RWPE2 (cell line): ENCODE measurements around the gene UBL3.

Experiments
- ATAC-seq: fragments of 200-7000 bp; cut with Tn5 transposase; 3 replicates; pipeline ENCODE4 v1.9.1; 2021; ENCODE audit warnings: low read depth
- DNase-seq: peaks from one replicate; pipeline ENCODE4 v3.0.0-alpha.2; 2020; ENCODE audit warnings: low spot score
- H3K27ac ChIP-seq: fragments of 450-650 bp; 2 replicates; pipeline ENCODE4 v1.5.1; 2017; ENCODE audit warnings: mild to moderate bottlenecking; ENCODE audit not compliant: poor library complexity, severe bottlenecking
- H3K27me3 ChIP-seq: fragments of 250-450 bp; sonication (Bioruptor Pico); 2 replicates; pipeline ENCODE4 v1.5.1; 2021; ENCODE audit warnings: mild to moderate bottlenecking, moderate library complexity; ENCODE audit not compliant: insufficient read depth, poor library complexity, severe bottlenecking
- H3K36me3 ChIP-seq: fragments of 250-450 bp; sonication (Bioruptor Pico); 2 replicates; pipeline ENCODE4 v1.5.1; 2020; ENCODE audit warnings: low read depth, mild to moderate bottlenecking, moderate library complexity
- H3K4me1 ChIP-seq: fragments of 250-450 bp; sonication (Bioruptor Pico); 2 replicates; pipeline ENCODE4 v1.5.1; 2021; ENCODE audit warnings: mild to moderate bottlenecking, moderate library complexity; ENCODE audit not compliant: insufficient read depth, poor library complexity, severe bottlenecking
- H3K4me3 ChIP-seq: fragments of 250-450 bp; sonication (Bioruptor Pico); 2 replicates; pipeline ENCODE4 v1.5.1; 2021; ENCODE audit warnings: mild to moderate bottlenecking, moderate library complexity; ENCODE audit not compliant: severe bottlenecking
- H3K9me3 ChIP-seq: fragments of 250-450 bp; sonication (Bioruptor Pico); 2 replicates; pipeline ENCODE4 v1.5.1; 2021; ENCODE audit warnings: mild to moderate bottlenecking, moderate library complexity; ENCODE audit not compliant: severe bottlenecking
- TF ChIP-seq, protein P1 (sequence below): fragments of 450-650 bp; IDR thresholded peaks from one replicate; pipeline ENCODE4 v1.5.1; 2017; ENCODE audit warnings: mild to moderate bottlenecking, moderate library complexity; ENCODE audit not compliant: poor library complexity, severe bottlenecking

The UBL3 gene

DNA sequence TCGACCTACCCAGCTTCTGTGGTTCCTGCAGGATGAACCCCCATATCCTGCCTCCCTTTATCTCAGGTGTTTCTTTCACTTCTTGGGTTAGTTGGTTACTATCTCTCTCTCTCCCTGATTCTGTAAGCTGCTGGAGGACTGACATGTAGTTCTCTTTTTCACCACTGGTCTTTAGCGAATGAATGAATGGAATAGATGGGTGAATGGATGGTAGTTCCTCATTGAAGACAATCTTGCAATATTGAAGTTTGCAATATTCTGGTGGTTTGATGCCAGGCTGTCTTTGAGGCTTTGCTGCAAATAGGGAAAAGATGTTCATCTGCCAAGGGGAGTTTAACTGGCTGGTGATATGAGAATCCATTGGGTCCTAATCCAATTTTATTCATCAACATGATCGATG lies 120.2 kb downstream of the UBL3 start:
- Histone ChIP-seq H3K4me3 (no peak overlapping the region), H3K9me3 (no peaks in the 10 kb centered on the region), H3K27ac (no peak overlapping the region), H3K36me3 (no peaks in the 10 kb centered on the region), H3K4me1 (no peaks in the 10 kb centered on the region), H3K27me3 (no peaks in the 10 kb centered on the region)
- DNase-seq: no peak
- TF ChIP-seq, protein P1, sequence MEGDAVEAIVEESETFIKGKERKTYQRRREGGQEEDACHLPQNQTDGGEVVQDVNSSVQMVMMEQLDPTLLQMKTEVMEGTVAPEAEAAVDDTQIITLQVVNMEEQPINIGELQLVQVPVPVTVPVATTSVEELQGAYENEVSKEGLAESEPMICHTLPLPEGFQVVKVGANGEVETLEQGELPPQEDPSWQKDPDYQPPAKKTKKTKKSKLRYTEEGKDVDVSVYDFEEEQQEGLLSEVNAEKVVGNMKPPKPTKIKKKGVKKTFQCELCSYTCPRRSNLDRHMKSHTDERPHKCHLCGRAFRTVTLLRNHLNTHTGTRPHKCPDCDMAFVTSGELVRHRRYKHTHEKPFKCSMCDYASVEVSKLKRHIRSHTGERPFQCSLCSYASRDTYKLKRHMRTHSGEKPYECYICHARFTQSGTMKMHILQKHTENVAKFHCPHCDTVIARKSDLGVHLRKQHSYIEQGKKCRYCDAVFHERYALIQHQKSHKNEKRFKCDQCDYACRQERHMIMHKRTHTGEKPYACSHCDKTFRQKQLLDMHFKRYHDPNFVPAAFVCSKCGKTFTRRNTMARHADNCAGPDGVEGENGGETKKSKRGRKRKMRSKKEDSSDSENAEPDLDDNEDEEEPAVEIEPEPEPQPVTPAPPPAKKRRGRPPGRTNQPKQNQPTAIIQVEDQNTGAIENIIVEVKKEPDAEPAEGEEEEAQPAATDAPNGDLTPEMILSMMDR: no peak
- no peak for ATAC-seq

DNA sequence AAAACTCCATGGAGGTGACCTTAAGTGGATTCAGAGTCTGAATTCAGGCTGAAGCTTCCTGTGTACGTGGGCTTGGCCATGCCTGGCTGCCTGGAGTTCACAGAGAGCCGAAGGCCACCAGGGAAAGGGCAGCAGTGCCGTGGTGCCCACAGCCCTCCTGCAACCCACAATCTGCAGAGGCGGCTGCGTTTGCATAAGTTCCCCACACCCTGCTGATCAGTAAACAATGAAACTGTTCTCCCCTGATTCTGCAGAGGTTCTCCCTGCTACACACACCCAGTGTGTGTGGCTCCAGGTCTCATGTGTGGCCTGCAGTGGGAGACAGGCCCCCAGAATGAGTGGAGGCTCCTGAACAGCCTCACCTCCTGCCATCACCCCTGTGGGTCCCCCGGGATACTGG lies 128.0 kb downstream of the UBL3 start:
- Histone ChIP-seq H3K27me3 (no peaks in the 10 kb centered on the region), H3K9me3 (no peaks in the 10 kb centered on the region), H3K27ac (no peak overlapping the region), H3K4me3 (no peak overlapping the region), H3K4me1 (no peaks in the 10 kb centered on the region), H3K36me3 (no peaks in the 10 kb centered on the region)
- TF ChIP-seq, protein P1: no peak
- DNase-seq (no peak), ATAC-seq (no peak)

DNA sequence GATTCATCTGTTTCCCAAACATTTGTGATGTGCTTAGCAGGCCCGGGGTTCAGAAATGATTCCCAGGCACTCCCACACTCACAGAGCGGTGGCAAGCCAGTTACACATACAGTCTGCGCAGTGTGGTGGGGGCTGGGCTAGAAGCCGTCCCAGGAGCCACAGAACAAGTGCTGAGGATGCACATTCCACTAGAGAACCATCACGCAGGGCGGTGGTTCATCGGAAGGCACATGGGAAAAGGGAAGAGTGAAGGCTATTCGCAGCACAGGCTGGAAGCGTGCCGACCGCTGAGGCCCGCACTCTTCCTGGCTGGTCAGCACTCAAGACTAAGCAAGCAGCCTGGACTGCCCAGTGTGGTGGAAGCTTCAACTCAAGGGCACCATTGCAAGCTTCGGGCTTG lies 128.7 kb downstream of the UBL3 start:
- no peaks in the 10 kb centered on the region for H3K27me3 ChIP-seq
- TF ChIP-seq, protein P1: no peak
- ATAC-seq: no peak
- no peaks in the 10 kb centered on the region for H3K4me1 ChIP-seq
- H3K9me3 ChIP-seq: no peaks in the 10 kb centered on the region
- no peak for DNase-seq
- H3K36me3 ChIP-seq: no peaks in the 10 kb centered on the region
- no peak overlapping the region for H3K27ac ChIP-seq
- no peak overlapping the region for H3K4me3 ChIP-seq

DNA sequence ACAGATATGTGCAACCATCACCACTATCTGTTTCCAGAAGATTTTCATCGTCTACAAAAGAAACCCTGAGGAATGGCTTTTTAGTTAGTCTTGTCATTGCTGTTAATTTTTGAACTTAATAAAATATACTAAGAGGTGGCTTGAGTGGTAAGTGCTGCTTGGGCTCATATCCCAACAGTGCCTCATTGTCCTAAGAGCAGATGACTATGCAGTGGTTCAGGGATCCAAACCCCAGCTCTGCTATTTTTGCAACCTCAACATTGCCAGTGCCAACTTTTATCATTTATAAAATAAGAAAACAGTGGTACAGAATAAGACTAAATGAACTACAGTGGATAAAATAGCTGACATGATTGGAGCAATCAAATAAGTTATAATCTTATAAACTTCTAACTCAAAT lies 131.7 kb downstream of the UBL3 start:
- no peak for DNase-seq
- Histone ChIP-seq H3K36me3 (no peaks in the 10 kb centered on the region), H3K4me1 (no peaks in the 10 kb centered on the region), H3K27ac (no peak overlapping the region), H3K9me3 (no peaks in the 10 kb centered on the region), H3K27me3 (no peaks in the 10 kb centered on the region), H3K4me3 (no peak overlapping the region)
- no peak for ATAC-seq
- TF ChIP-seq, protein P1: no peak

DNA sequence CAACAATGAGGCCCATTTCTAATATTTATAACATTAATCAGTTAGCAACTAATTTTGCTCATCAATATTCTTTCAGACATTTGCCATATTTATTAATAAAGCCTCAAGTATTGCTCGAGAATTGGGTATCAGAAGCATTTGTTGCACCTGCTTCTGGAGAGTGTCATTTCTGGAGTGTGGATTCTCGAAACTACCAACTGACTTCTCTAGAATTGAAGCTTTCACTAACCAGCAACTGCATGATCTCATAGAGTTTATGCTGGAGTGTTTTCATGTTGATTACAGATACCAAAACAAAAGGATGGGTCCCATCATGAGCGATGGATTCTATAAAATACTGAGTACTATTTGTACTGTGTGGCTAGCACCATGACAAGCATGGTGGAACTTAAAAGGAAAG lies 133.9 kb downstream of the UBL3 start:
- Histone ChIP-seq H3K27me3 (no peaks in the 10 kb centered on the region), H3K4me1 (no peaks in the 10 kb centered on the region), H3K4me3 (no peak overlapping the region), H3K27ac (no peak overlapping the region), H3K9me3 (no peaks in the 10 kb centered on the region), H3K36me3 (no peaks in the 10 kb centered on the region)
- no peak for ATAC-seq
- TF ChIP-seq, protein P1: no peak
- no peak for DNase-seq
